HG03135 (cell line): ENCODE measurements around the gene C3.
"Not testable (repeated sequence)": the region's sequence is repeated elsewhere in the genome, so short reads cannot be mapped to it uniquely, and the experiment has no call there.

Source experiments
- ATAC-seq: cut with Tn5 transposase; IDR thresholded peaks from one replicate; pipeline ENCODE4 v1.9.1; 2021; ENCODE audit warnings: mild to moderate bottlenecking, moderate library complexity; ENCODE audit not compliant: unreplicated experiment

C3 gene

GRCh38 chr19:6713773-6714692, 6.4 kb downstream of the C3 start:
- no peak for ATAC-seq

- no peak for ATAC-seq
These were observed 7.5 kb downstream of the C3 start for GRCh38 chr19:6712692-6713670.

DNA sequence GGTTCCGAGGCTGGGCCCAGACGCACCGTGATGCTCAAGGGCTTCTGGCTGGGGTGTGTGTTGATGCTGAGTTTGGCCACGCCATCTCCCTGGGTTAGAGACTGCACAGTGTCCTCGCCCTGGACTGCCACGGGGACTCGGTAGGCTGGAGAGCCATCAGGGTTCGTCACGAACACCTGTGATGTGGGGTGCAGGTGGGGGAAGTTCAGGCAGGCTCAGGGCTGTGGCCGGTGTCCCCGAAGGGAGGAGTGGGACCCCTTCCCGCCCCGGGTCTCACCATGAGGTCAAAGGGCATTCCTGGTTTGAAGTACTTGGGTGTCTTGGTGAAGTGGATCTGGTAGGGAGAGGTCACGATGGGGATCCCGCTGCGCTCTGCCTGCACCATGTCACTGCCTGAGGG, 8.2 kb downstream of the C3 start:
- no peak for ATAC-seq

- no peak for ATAC-seq
These were observed 8.8 kb downstream of the C3 start for GRCh38 chr19:6711605-6712004.

- no peak for ATAC-seq
These were observed 9.4 kb downstream of the C3 start for GRCh38 chr19:6711078-6711361.

- ATAC-seq, result no peak
These were observed 10.0 kb downstream of the C3 start for GRCh38 chr19:6710273-6711077.

GRCh38 chr19:6709549-6709948, 10.9 kb downstream of the C3 start:
- no peak for ATAC-seq

- ATAC-seq, result not testable (repeated sequence)
These were observed 11.5 kb downstream of the C3 start for GRCh38 chr19:6708913-6709312.

DNA sequence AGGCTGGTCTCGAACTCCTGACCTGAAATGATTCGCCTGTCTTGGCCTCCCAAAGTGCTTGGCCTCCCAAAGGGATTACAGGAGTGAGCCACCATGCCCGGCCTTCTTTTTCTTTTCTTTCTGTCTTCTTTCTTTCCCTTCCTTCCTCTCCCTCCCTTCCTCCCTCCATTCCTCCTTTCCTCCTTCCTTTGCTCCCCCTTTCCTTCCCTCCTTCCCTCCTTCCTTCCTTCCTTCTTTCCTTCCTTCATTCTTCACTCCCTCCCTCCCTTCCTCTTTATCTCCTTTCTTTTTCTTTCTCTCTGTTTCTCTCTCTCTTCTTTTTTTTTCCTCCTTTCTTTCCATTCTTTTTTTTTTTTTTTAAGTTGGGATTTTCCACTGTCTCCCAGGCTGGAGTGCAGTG, 12.1 kb downstream of the C3 start:
- no peak for ATAC-seq

- ATAC-seq, result no peak
These were observed 12.8 kb downstream of the C3 start for GRCh38 chr19:6707658-6708018.

- no peak for ATAC-seq
These were observed 13.3 kb downstream of the C3 start for GRCh38 chr19:6707011-6707657.

DNA sequence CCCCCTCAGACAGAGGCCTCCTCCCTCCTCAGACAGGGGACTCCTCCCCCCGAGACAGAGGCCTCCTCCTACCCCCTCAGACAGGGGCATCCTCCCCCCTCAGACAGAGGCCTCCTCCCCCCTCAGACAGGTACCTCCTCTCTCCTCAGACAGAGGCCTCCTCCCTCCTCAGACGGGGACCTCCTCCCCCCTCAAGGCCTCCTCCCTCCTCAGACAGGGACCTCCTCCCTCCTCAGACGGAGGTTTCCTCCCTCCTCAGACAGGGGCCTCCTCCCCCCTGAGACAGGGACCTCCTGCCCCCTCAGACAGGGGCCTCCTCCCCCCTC, 13.9 kb downstream of the C3 start:
- ATAC-seq, result no peak

GRCh38 chr19:6705931-6706632, 14.4 kb downstream of the C3 start:
- no peak for ATAC-seq

GRCh38 chr19:6700586-6701316, 19.7 kb downstream of the C3 start:
- no peak for ATAC-seq

GRCh38 chr19:6699935-6700334, 20.5 kb downstream of the C3 start:
- ATAC-seq, result no peak

DNA sequence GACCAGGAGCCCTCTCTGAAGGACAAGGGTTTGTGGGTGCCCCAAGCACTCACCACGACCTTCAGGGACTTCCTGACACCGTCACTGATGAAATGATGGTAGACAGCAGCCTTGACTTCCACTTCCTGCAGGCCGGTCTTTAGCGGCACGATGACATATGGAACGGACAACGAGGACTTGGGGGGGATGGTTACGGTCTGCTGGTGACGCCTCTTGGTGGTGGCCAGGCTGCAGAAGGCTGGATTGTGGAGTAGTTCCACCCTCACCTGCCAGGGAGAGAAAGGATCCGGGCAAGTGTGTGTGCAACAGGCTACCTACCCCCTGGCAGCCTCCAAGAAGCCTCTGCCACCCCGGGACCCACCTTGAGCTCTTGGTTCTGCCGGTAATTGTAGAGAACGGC, 23.2 kb downstream of the C3 start:
- ATAC-seq, result no peak

- no peak for ATAC-seq
These were observed 24.1 kb downstream of the C3 start for GRCh38 chr19:6696239-6696820.

GRCh38 chr19:6694147-6694815, 26.2 kb downstream of the C3 start:
- no peak for ATAC-seq

- ATAC-seq, result no peak
These were observed 26.8 kb downstream of the C3 start for GRCh38 chr19:6693681-6694080.
